ENCODE measurements around the gene CBFB. TPM values are rescaled to one million over a fixed set of nuclear protein-coding genes. Genes with fewer than 3 reads are reported as not detected.

CBFB gene
- total RNA-seq, 1 experiment from 2014 or later = 111 TPM

GRCh38 chr16:67016143-67016542 lies 12.8 kb upstream of the CBFB start:
- DNase-seq (ENCODE audit: extremely low read depth, low read depth) = no peak

GRCh38 chr16:67016681-67017420 lies 12.1 kb upstream of the CBFB start:
- DNase-seq (ENCODE audit: extremely low read depth, low read depth) = no peak

- no peak for DNase-seq (ENCODE audit: extremely low read depth, low read depth)
Observed at GRCh38 chr16:67017421-67017750, 11.6 kb upstream of the CBFB start.

GRCh38 chr16:67017810-67018488 lies 11.0 kb upstream of the CBFB start:
- DNase-seq (ENCODE audit: extremely low read depth, low read depth) = peak; percentile 95

- no peak for DNase-seq (ENCODE audit: extremely low read depth, low read depth)
Observed at GRCh38 chr16:67019171-67019570, 9.8 kb upstream of the CBFB start.

- no peak for DNase-seq (ENCODE audit: extremely low read depth, low read depth)
Observed at GRCh38 chr16:67021321-67021720, 7.6 kb upstream of the CBFB start.

GRCh38 chr16:67022531-67023214 lies 6.3 kb upstream of the CBFB start:
- DNase-seq (ENCODE audit: extremely low read depth, low read depth) = no peak

GRCh38 chr16:67023689-67024088 lies 5.3 kb upstream of the CBFB start:
- no peak for DNase-seq (ENCODE audit: extremely low read depth, low read depth)

- DNase-seq (ENCODE audit: extremely low read depth, low read depth) = no peak
Observed at GRCh38 chr16:67024384-67025209, 4.4 kb upstream of the CBFB start.

GRCh38 chr16:67025210-67025550 lies 3.8 kb upstream of the CBFB start:
- DNase-seq (ENCODE audit: extremely low read depth, low read depth) = no peak

- no peak for DNase-seq (ENCODE audit: extremely low read depth, low read depth)
Observed at GRCh38 chr16:67026570-67026969, 2.4 kb upstream of the CBFB start.

- DNase-seq (ENCODE audit: extremely low read depth, low read depth) = no peak
Observed at GRCh38 chr16:67027046-67027445, 1.9 kb upstream of the CBFB start.

GRCh38 chr16:67028167-67028695 lies 718 bp upstream of the CBFB start:
- no peak for DNase-seq (ENCODE audit: extremely low read depth, low read depth)

GRCh38 chr16:67029254-67030096 lies 526 bp downstream of the CBFB start:
- DNase-seq (ENCODE audit: extremely low read depth, low read depth) = no peak

GRCh38 chr16:67030221-67030962 lies 1.4 kb downstream of the CBFB start:
- DNase-seq (ENCODE audit: extremely low read depth, low read depth) = no peak

GRCh38 chr16:67034487-67034886 lies 5.5 kb downstream of the CBFB start:
- no peak for DNase-seq (ENCODE audit: extremely low read depth, low read depth)

- no peak for DNase-seq (ENCODE audit: extremely low read depth, low read depth)
Observed at GRCh38 chr16:67035364-67035763, 6.4 kb downstream of the CBFB start.

GRCh38 chr16:67036323-67036741 lies 7.4 kb downstream of the CBFB start:
- no peak for DNase-seq (ENCODE audit: extremely low read depth, low read depth)

Measured in NCI-H460 (cell line).